Measurements from ENCODE around the gene MRPL52.
"Not testable (repeated sequence)": the region's sequence is repeated elsewhere in the genome, so short reads cannot be mapped to it uniquely, and the experiment has no call there.

Gene MRPL52

GRCh38 chr14:22854963-22855724, 25.5 kb downstream of the MRPL52 start:
- no peak for DNase-seq

- no peak for DNase-seq
These were observed 26.7 kb downstream of the MRPL52 start for GRCh38 chr14:22856428-22856827.

DNA sequence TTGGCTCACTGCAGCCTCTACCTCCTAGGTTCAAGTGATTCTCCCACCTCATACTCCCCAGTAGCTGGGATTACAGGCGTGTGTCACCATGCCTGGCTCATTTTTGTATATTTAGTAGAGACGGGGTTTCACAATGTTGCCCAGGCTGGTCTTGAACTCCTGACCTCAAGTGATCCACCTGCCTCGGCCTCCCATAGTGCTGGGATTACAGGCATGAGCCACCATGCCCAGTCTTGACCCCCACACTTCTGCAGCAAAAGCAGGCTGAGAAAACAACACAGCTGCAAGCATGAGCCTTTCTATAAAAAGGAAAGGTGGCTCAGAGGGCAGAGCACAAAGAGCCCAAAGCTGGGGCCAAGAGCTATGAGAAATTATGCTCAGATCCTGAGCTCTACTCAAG, 30.7 kb downstream of the MRPL52 start:
- not testable (repeated sequence) for DNase-seq

DNA sequence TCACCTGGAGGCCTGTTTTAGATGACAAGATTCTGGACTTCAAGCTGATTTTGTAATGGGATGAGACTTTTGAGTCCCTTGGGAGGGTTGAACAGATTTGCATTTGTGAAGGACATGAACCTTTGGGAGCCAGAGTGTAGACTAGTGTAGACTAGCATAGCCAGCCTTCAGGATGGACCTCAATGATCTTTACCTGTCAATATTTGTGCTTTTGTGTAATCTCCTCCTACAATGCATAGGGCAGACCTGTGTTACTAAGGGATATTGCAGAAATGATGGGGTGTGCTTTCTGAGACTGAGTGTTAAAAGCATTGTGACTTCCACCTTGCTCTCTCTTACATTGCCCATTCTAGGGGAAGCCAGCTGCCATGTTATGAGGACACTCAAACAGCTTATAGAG, 32.0 kb downstream of the MRPL52 start:
- no peak for DNase-seq

DNA sequence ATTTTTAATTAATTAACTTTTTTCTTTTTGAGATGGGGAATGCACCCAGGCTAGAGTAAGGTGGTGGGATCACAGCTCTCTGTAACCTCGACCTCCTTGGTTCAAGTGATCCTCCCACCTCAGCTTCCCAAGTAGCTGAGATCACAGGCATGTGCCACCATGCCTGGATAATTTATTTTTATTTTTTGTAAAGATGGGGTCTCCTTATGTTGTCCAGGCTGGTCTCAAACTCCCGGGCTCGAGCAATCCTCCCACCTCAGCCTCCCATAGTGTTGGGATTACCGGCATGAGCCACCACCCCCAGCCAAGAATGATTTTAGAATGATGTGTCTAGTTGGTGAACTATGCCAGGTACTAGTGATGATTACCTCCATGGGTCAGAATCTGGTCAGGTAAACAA, 35.3 kb downstream of the MRPL52 start:
- DNase-seq: no peak

DNA sequence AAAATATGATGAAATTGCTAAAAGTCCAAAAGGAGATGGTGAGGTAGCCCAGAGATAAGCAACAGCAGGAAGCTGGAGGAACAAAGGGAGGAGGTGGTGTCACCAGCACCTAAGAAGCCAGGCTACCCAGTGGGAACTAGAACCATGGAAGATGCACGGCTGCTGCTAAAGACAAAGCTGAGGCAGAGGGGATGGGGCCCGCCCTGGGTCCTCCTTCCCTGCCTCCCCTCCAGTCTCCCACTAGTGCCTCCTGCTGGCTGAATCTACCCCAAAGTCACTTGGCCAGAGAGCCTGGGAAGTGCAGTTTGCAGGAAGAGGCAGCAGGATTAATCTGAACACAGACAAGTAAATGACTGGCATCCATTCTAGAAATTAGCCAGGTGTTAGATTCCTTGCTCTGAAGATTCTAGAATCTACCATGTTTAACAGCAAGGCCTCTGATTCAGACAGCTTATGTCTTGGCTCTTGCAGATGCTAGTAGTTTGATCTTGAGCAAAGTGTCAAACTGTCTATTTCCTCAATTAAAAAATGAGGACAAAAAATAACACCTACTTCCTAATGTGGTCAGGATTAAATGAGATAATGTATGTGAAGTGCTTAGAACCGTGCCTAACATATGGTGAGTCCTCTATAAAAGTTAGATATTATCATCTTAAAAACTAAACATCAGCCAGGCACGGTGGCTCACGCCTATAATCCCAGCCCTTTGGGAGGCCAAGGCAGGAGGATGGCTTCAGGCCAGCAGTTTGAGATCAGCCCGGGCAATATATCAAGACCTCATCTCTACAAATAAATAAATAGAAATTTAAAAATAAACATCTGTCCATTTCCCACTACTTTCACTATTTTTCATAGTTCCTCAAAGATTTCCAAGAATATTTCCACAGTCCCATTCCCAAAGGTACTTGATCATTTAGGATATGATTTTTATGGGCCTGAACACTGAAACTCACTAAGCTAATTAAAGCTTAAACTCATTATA, 36.0 kb downstream of the MRPL52 start:
- DNase-seq: no peak

DNA sequence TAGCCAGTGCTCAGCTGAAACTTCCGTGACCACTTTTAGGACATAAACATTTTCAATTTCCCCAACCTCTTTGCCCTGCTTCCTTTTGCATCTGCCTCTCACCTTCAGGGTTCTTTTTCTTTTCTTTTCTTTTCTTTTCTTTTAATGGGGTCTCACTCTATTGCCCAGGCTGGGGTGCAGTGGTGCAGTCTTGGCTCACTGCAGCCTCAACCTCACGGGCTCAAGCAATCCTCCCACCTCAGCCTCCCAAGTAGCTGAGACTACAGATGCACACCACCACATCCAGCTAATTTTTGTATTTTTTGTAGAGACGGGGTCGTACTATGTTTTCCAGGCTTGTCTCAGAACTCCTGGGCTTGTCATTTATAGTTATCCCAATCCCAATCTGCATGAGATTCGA, 37.2 kb downstream of the MRPL52 start:
- DNase-seq: no peak

GRCh38 chr14:22870811-22871223, 41.1 kb downstream of the MRPL52 start:
- DNase-seq: no peak

GRCh38 chr14:22871224-22872032, 41.7 kb downstream of the MRPL52 start, which contains the start of gene LRP10:
TSS of gene LRP10 (plus strand) at chr14:22871740. CDS start at chr14:22872304, 564 bp downstream.
- peak; percentile 70 for DNase-seq

DNA sequence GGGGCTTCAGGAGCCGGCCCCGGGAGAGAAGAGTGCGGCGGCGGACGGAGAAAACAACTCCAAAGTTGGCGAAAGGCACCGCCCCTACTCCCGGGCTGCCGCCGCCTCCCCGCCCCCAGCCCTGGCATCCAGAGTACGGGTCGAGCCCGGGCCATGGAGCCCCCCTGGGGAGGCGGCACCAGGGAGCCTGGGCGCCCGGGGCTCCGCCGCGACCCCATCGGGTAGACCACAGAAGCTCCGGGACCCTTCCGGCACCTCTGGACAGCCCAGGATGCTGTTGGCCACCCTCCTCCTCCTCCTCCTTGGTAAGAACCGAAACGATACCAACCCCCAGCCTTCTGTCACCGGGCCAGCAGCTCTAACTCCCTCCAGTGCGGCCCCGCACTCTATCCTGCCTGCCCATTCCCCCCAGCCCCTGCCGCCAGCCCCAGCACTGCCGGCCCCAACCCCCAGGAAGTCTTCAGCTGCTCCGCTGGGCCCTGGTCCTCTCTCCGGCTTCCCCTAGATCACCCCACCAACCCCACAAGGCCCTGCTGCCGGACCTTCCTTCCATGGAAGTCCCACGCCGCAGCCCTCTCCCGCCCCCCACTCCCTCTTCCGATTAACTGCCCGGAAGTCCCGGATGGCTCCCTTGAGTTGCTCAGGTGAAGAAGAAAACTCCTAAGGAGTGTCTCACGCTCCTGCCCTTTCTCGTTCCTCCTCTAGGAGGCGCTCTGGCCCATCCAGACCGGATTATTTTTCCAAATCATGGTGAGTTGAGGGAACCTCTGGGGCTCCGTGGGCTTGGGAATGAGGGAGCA, 42.5 kb downstream of the MRPL52 start:
- DNase-seq: peak; percentile 53

DNA sequence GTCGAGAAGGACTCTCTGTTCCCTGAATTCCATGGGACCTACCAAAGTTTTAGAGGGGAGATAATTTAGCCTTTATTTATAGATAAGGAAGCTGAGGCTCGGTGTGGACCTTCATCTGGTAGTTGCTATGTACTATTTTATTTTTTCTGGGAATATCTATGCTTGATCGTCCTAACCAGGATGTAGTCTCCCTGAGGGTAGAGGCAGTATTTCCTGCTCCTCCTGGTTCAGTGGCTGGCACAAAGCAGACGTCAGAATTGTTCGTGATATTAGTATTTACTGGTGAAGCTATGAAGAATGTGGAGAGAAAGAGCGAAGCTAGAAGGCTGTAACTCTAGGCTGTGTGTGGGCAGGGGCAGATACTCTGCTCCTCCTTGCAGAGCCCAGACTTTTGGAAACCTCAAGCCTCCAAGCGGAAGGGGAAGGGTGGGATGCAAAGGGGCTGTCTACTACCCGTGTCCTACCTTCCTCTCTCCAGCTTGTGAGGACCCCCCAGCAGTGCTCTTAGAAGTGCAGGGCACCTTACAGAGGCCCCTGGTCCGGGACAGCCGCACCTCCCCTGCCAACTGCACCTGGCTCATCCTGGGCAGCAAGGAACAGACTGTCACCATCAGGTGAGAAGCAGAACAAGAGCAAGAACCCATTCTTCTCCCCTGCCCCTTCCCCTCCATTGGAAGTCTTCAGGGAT, 43.3 kb downstream of the MRPL52 start:
- no peak for DNase-seq

GRCh38 chr14:22875003-22875747, 45.5 kb downstream of the MRPL52 start:
- DNase-seq: no peak

DNA sequence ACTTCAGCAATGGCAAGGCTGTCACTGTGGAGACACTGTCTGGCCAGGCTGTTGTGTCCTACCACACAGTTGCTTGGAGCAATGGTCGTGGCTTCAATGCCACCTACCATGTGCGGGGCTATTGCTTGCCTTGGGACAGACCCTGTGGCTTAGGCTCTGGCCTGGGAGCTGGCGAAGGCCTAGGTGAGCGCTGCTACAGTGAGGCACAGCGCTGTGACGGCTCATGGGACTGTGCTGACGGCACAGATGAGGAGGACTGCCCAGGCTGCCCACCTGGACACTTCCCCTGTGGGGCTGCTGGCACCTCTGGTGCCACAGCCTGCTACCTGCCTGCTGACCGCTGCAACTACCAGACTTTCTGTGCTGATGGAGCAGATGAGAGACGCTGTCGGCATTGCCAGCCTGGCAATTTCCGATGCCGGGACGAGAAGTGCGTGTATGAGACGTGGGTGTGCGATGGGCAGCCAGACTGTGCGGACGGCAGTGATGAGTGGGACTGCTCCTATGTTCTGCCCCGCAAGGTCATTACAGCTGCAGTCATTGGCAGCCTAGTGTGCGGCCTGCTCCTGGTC, 46.1 kb downstream of the MRPL52 start:
- no peak for DNase-seq

GRCh38 chr14:22877000-22877501, 47.4 kb downstream of the MRPL52 start:
- no peak for DNase-seq

- DNase-seq: no peak
These were observed 48.9 kb downstream of the MRPL52 start for GRCh38 chr14:22878271-22879246.

DNA sequence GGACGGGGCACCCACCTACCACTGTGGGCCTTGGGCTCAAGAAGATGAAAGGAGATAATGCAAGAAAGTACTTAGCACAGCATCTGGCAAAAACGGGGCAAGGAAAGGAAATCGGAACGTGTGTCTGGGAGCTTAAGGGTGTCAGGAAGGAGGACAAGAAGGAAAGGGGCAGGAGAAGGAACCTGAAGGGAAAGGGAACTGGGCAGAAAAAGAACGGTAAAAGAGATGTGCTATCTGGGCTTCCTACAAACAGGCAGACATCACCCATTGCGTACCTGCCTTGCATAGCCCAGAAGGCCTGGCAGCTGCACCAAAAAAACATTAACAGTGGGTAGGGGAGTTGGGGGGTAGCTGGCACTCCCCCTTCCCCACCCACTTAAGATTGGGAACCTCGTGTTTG, 52.4 kb downstream of the MRPL52 start:
- DNase-seq: no peak

DNA sequence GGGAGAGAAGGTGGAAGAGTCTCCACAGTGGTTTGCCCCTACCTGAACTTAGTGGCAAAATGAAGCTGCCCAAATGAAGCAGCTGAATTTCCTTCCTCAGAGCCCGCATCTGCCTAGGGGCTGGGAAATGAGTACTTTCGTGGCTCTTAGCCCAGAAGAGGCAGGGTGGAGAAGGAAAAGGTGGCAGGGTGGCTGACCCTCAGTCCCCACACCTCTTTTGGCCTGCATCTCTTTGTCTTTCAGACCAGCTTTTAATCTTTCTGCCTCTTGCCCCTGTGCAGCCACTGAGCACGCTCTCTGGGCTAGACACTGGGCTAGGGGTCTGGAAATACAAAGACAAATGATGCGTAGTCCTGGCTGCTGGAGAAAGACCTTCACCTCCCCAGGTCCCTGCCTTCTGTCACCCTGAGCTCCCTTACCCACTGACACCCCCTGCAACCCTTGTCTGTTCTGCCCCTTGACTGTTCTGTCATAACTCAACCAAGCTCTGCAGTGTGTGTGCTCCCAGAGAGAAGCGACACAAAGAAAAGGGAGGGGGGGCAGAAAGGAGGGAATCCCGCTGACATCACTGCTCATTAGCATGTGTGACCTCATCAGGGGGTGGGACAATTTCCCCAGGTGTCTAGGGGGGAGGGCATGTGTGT, 53.0 kb downstream of the MRPL52 start:
- DNase-seq: no peak
